IMR-90 (cell line): ENCODE measurements around the gene PLEKHS1. TPM values are rescaled to one million over a fixed set of nuclear protein-coding genes. Genes with fewer than 3 reads are reported as not detected.

Experiments used
- ATAC-seq: fragments of 200-7000 bp; cut with Tn5 transposase; 2 replicates; pipeline ENCODE4 v1.9.1; 2020; ENCODE audit warnings: low read depth, mild to moderate bottlenecking, moderate library complexity
- BruUV-seq: library from RNA; stranded (reverse); fragments of 400-500 nt; replicated peaks from 2 replicates; lab custom pipeline; 2021; lab: Mats Ljungman, UMichigan
- CTCF ChIA-PET: fragments of 300-600 bp; formaldehyde crosslinking; extraction: SDS; loops from one replicate; lab custom pipeline; 2021; ENCODE audit warnings: antibody characterized with exemption; lab: Yijun Ruan, JAX
- POLR2A ChIA-PET: fragments of 300-600 bp; sonication (Branson Sonifier 250); formaldehyde crosslinking; loops from one replicate; lab custom pipeline; 2022; ENCODE audit warnings: antibody characterized with exemption; ENCODE audit not compliant: unreplicated experiment; lab: Charles Lee
- DNase-seq: peaks from one replicate; pipeline ENCODE4 v3.0.0; 2013
- H2AFZ ChIP-seq: replicated peaks from 2 replicates; pipeline ENCODE3; 2013; ENCODE audit warnings: low read length, mild to moderate bottlenecking; ENCODE audit not compliant: poor library complexity
- H2AK5ac ChIP-seq: 2 replicates; pipeline ENCODE4 v1.6.1; 2013; ENCODE audit warnings: low read depth, low read length, inconsistent platforms
- H2AK9ac ChIP-seq: replicated peaks from 2 replicates; pipeline ENCODE3; 2013; ENCODE audit warnings: mild to moderate bottlenecking, low read depth, low read length, moderate library complexity; ENCODE audit not compliant: poor library complexity
- H2BK120ac ChIP-seq: 2 replicates; pipeline ENCODE4 v1.6.1; 2013; ENCODE audit warnings: low read depth, low read length, inconsistent platforms
- H2BK15ac ChIP-seq: 3 replicates; pipeline ENCODE4 v1.6.1; 2013; ENCODE audit warnings: low read depth, low read length, inconsistent platforms
- H2BK20ac ChIP-seq: 2 replicates; pipeline ENCODE4 v1.6.1; 2013; ENCODE audit warnings: low read depth, mild to moderate bottlenecking, inconsistent platforms, low read length, moderate library complexity
- H2BK5ac ChIP-seq: 2 replicates; pipeline ENCODE4 v1.6.1; 2013; ENCODE audit warnings: mild to moderate bottlenecking, low read depth, low read length, inconsistent platforms; ENCODE audit not compliant: poor library complexity, severe bottlenecking
- H3K14ac ChIP-seq: replicated peaks from 2 replicates; pipeline ENCODE4 v1.6.1; 2013; ENCODE audit warnings: low read depth, low read length, inconsistent platforms
- H3K18ac ChIP-seq: 2 replicates; pipeline ENCODE4 v1.6.1; 2013; ENCODE audit warnings: low read depth, low read length, control low read depth
- H3K23ac ChIP-seq: 2 replicates; pipeline ENCODE4 v1.6.1; 2013; ENCODE audit warnings: low read depth, low read length, inconsistent platforms
- H3K27ac ChIP-seq: 2 replicates; pipeline ENCODE4 v1.5.1; 2013; ENCODE audit warnings: mild to moderate bottlenecking, control low read depth, low read length; ENCODE audit not compliant: insufficient read depth
- H3K27me3 ChIP-seq: 2 replicates; pipeline ENCODE4 v1.6.1; 2013; ENCODE audit warnings: low read length; ENCODE audit not compliant: control insufficient read depth, insufficient read depth
- H3K36me3 ChIP-seq: 2 replicates; pipeline ENCODE4 v1.6.1; 2013; ENCODE audit warnings: low read length, mixed read lengths; ENCODE audit not compliant: control insufficient read depth, insufficient read depth
- H3K4ac ChIP-seq: 2 replicates; pipeline ENCODE4 v1.6.1; 2013; ENCODE audit warnings: low read depth, low read length, inconsistent platforms
- H3K4me1 ChIP-seq: 2 replicates; pipeline ENCODE4 v1.6.1; 2013; ENCODE audit warnings: low read length, mixed read lengths; ENCODE audit not compliant: control insufficient read depth, insufficient read depth
- H3K4me2 ChIP-seq: 2 replicates; pipeline ENCODE4 v1.6.1; 2013; ENCODE audit warnings: low read depth, mild to moderate bottlenecking, control low read depth, low read length, moderate library complexity
- H3K4me3 ChIP-seq: 2 replicates; pipeline ENCODE4 v1.5.1; 2013; ENCODE audit warnings: low read depth, mild to moderate bottlenecking, control low read depth, low read length, moderate library complexity; ENCODE audit not compliant: insufficient read depth
- H3K56ac ChIP-seq: 2 replicates; pipeline ENCODE4 v1.6.1; 2013; ENCODE audit warnings: low read length, inconsistent platforms; ENCODE audit not compliant: insufficient read depth; ENCODE audit errors: extremely low read depth
- H3K79me1 ChIP-seq, 2 experiments: 2 replicates each; pipeline ENCODE4 v1.6.1; 2013; ENCODE audit warnings: low read length in 2 of 2, inconsistent platforms in 1 of 2, low read depth in 1 of 2
- H3K9ac ChIP-seq: 2 replicates; pipeline ENCODE4 v1.6.1; 2013; ENCODE audit warnings: low read depth, low read length, control low read depth
- H3K9me1 ChIP-seq: 2 replicates; pipeline ENCODE4 v1.6.1; 2013; ENCODE audit warnings: low read length, inconsistent platforms; ENCODE audit not compliant: insufficient read depth
- H3K9me3 ChIP-seq: 2 replicates; pipeline ENCODE4 v1.6.1; 2013; ENCODE audit warnings: low read length; ENCODE audit not compliant: control insufficient read depth, insufficient read depth
- H4K20me1 ChIP-seq: 2 replicates; pipeline ENCODE4 v1.6.1; 2013; ENCODE audit warnings: low read length, inconsistent platforms; ENCODE audit not compliant: insufficient read depth
- H4K5ac ChIP-seq: 2 replicates; pipeline ENCODE4 v1.6.1; 2013; ENCODE audit warnings: mild to moderate bottlenecking, low read depth, low read length, control low read depth
- H4K8ac ChIP-seq, 2 experiments: 2 replicates each; pipeline ENCODE4 v1.6.1; 2013; ENCODE audit warnings: low read depth in 2 of 2, low read length in 2 of 2, control low read depth in 1 of 2, inconsistent platforms in 1 of 2
- H4K91ac ChIP-seq: 2 replicates; pipeline ENCODE4 v1.6.1; 2013; ENCODE audit warnings: low read depth, low read length, inconsistent platforms; ENCODE audit not compliant: insufficient read depth
- BHLHE40 ChIP-seq: fragments of 150-350 bp; IDR thresholded peaks from 2 replicates; pipeline ENCODE4 v1.6.1; 2016; ENCODE audit warnings: mild to moderate bottlenecking, low read depth, low read length
- CEBPB ChIP-seq: IDR thresholded peaks from 2 replicates; pipeline ENCODE4 v1.6.1; 2012; ENCODE audit warnings: low read depth, low read length, improper control_type of control experiment
- MAFK ChIP-seq: IDR thresholded peaks from 2 replicates; pipeline ENCODE4 v1.6.1; 2012; ENCODE audit warnings: low read depth, low read length, improper control_type of control experiment
- RCOR1 ChIP-seq: IDR thresholded peaks from 2 replicates; pipeline ENCODE4 v1.6.1; 2012; ENCODE audit warnings: mild to moderate bottlenecking, low read length, improper control_type of control experiment; ENCODE audit not compliant: insufficient replicate concordance
- RFX5 ChIP-seq: IDR thresholded peaks from 2 replicates; pipeline ENCODE4 v1.8.0; 2012; ENCODE audit warnings: low read depth, mild to moderate bottlenecking, low read length, moderate library complexity
- SMC3 ChIP-seq: fragments of 150-350 bp; IDR thresholded peaks from 2 replicates; pipeline ENCODE4 v1.6.1; 2016; ENCODE audit warnings: low read depth, mild to moderate bottlenecking, antibody characterized with exemption, low read length, moderate library complexity
- WGBS, 2 experiments: methylation state at CpG; one replicate each; pipeline versions ENCODE4 v1.1.5 to v1.1.7; 2013; ENCODE audit warnings: missing lambda C conversion rate in 2 of 2; ENCODE audit not compliant: insufficient read length in 1 of 2; ENCODE audit errors: extremely low coverage in 2 of 2; 5-methylcytosine and 5-hydroxymethylcytosine counted together
- dilution Hi-C: fragments of 300-500 bp; cut with HindIII; formaldehyde crosslinking; loops from one replicate; pipeline ENCODE4 v1.14.3; 2018; ENCODE audit warnings: low sequenced_read_pairs; ENCODE audit not compliant: unreplicated experiment
- in situ Hi-C: fragments of 300-500 bp; cut with MboI; formaldehyde crosslinking; loops from 3 replicates; pipeline ENCODE4 v1.14.3; 2019; ENCODE audit warnings: low sequenced_read_pairs, inconsistent platforms, mixed read lengths
- intact Hi-C: fragments of 100-400 bp; cut with micrococcal nuclease; formaldehyde crosslinking; loops from 2 replicates; pipeline ENCODE4 v1.10.0; 2022
- polyA plus RNA-seq, 3 experiments: library from polyadenylated mRNA; depleted of rRNA; stranded (reverse); fragments of >200 nt; gene quantifications; 2 replicates each; pipeline ENCODE4 v1.2.3, GENCODE V29; 2012; ENCODE audit warnings: low replicate concordance in 1 of 3
- total RNA-seq: library from RNA; depleted of rRNA; stranded (reverse); fragments of >200 nt; gene quantifications from 2 replicates; pipeline ENCODE4 v1.2.3, GENCODE V29; 2012

PLEKHS1 gene
- total and polyA plus RNA-seq, 2 of the 4 experiments (the other 2 are of a cell fraction) = not detected

DNA sequence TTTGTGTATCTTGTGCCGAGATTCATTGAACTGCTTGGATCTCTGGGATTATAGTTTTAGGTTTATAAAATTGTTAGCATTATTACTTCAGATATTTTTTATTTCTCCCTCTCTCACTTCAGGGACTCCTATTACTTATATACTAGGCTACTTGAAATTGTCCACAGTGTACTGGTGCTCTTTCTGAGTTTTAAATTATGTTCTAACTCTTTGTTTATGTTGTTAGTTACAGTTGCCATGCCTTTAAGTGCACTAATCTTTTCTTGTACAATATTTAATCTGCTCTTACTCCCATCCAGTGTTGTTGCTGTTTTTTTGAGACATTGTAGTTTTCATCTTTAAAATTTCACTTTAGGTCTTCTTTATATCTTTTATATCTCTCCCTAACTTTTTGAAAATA is 13.1 kb downstream of the PLEKHS1 start:
- H3K79me1 ChIP-seq = no peaks in the 10 kb centered on the region
- POLR2A ChIA-PET = no interaction called here
- BruUV-seq = no TSS peak
- H3K14ac ChIP-seq = no peak overlapping the region
- H3K56ac ChIP-seq = no peak overlapping the region
- no peaks in the 10 kb centered on the region for H3K9me1 ChIP-seq
- no peak overlapping the region for H4K91ac ChIP-seq
- no peaks in the 10 kb centered on the region for H3K4me1 ChIP-seq
- no peak overlapping the region for H3K18ac ChIP-seq
- H4K8ac ChIP-seq = no peak overlapping the region
- dilution Hi-C loops = no loop called here
- intact Hi-C loops = no loop called here
- H3K4me3 ChIP-seq = no peak overlapping the region
- H3K4me2 ChIP-seq = no peak overlapping the region
- H3K27me3 ChIP-seq = peaks cover 6% of the 10 kb centered on the region
- no CpG with 5 or more reads among the region's 1 CpG for WGBS, 2 experiments
- H2BK120ac ChIP-seq = no peak overlapping the region
- in situ Hi-C loops = no loop called here
- H3K36me3 ChIP-seq = no peaks in the 10 kb centered on the region
- H3K9me3 ChIP-seq = no peaks in the 10 kb centered on the region
- H4K5ac ChIP-seq = no peak overlapping the region
- no peak for ATAC-seq
- no peak overlapping the region for H2BK15ac ChIP-seq
- no peak overlapping the region for H2BK20ac ChIP-seq
- no peak overlapping the region for H2AK5ac ChIP-seq
- TF ChIP-seq MAFK = no peak
- no peak for TF ChIP-seq RCOR1
- no peak for TF ChIP-seq SMC3
- no peak for TF ChIP-seq RFX5
- TF ChIP-seq BHLHE40 = no peak
- TF ChIP-seq CEBPB = no peak
- H2AK9ac ChIP-seq = no peak overlapping the region
- H2BK5ac ChIP-seq = no peak overlapping the region
- DNase-seq = no peak
- H3K27ac ChIP-seq = no peak overlapping the region
- H3K23ac ChIP-seq = no peak overlapping the region
- CTCF ChIA-PET = no interaction called here
- no peaks in the 10 kb centered on the region for H4K20me1 ChIP-seq
- H2AFZ ChIP-seq = no peak overlapping the region
- H3K4ac ChIP-seq = no peak overlapping the region
- no peak overlapping the region for H3K9ac ChIP-seq
